Naive thymus-derived CD4-positive, alpha-beta T cell (primary cell): ENCODE measurements around the gene EDA2R. TPM values are rescaled to one million over a fixed set of nuclear protein-coding genes. Genes with fewer than 3 reads are reported as not detected.

Source experiments
- ATAC-seq: fragments of 150-1000 bp; cut with Tn5 transposase; 2 replicates; pipeline ENCODE4 v1.10.0; 2021; ENCODE audit warnings: mild to moderate bottlenecking, moderate library complexity
- CTCF ChIA-PET: fragments of 350-600 bp; sonication (Branson Sonifier 250); formaldehyde crosslinking; loops from one replicate; lab custom pipeline; 2021; ENCODE audit warnings: antibody characterized with exemption; lab: Charles Lee
- POLR2A ChIA-PET: fragments of 350-600 bp; sonication (Branson Sonifier 250); formaldehyde crosslinking; loops from one replicate; lab custom pipeline; 2021; ENCODE audit warnings: antibody characterized with exemption, inconsistent platforms; lab: Charles Lee
- DNase-seq, 9 donors: peaks; one replicate each; pipeline versions ENCODE4 v3.0.0 to v3.0.0-alpha.2; 2020 to 2022; ENCODE audit warnings: mixed read lengths in 1 of 9
- H3K27ac ChIP-seq: one replicate; pipeline ENCODE4 v1.7.0; 2013; ENCODE audit warnings: mild to moderate bottlenecking, low read depth, low read length, moderate library complexity
- H3K27me3 ChIP-seq, 2 donors: one replicate each; pipeline ENCODE4 v1.7.0; 2013; ENCODE audit warnings: low read length in 2 of 2, mild to moderate bottlenecking in 2 of 2, moderate library complexity in 2 of 2; ENCODE audit not compliant: control insufficient read depth in 2 of 2, insufficient read depth in 2 of 2
- H3K36me3 ChIP-seq, 3 experiments: 1 replicate in 2 of 3; 2 replicates in 1 of 3; pipeline ENCODE4 v1.7.0; 2013; ENCODE audit warnings: low read length in 3 of 3, mild to moderate bottlenecking in 3 of 3, moderate library complexity in 1 of 3; ENCODE audit not compliant: insufficient read depth in 3 of 3, control insufficient read depth in 2 of 3
- H3K4me1 ChIP-seq, 2 donors: one replicate each; pipeline ENCODE4 v1.7.0; 2013; ENCODE audit warnings: low read length in 2 of 2, mild to moderate bottlenecking in 2 of 2, moderate library complexity in 1 of 2; ENCODE audit not compliant: control insufficient read depth in 2 of 2, insufficient read depth in 2 of 2
- H3K4me3 ChIP-seq: 2 replicates; pipeline ENCODE4 v1.7.0; 2013; ENCODE audit warnings: mild to moderate bottlenecking, low read length
- H3K9me3 ChIP-seq, 3 experiments: 1 replicate in 2 of 3; 2 replicates in 1 of 3; pipeline ENCODE4 v1.7.0; 2013; ENCODE audit warnings: low read length in 3 of 3; ENCODE audit not compliant: control insufficient read depth in 2 of 3
- H3K27ac Mint-ChIP-seq, 9 donors: one replicate each; pipeline ENCODE4 v1.8.0; 2020 to 2022; ENCODE audit warnings: mixed read lengths in 9 of 9, mild to moderate bottlenecking in 8 of 9, moderate library complexity in 5 of 9, inconsistent platforms in 2 of 9
- H3K27me3 Mint-ChIP-seq, 5 donors: one replicate each; pipeline ENCODE4 v1.8.0; 2021 to 2022; ENCODE audit warnings: mixed read lengths in 5 of 5, mild to moderate bottlenecking in 1 of 5
- H3K36me3 Mint-ChIP-seq, 5 donors: one replicate each; pipeline ENCODE4 v1.8.0; 2020 to 2022; ENCODE audit warnings: mixed read lengths in 5 of 5, mild to moderate bottlenecking in 3 of 5, inconsistent platforms in 1 of 5
- H3K4me1 Mint-ChIP-seq, 7 donors: one replicate each; pipeline ENCODE4 v1.8.0; 2020 to 2022; ENCODE audit warnings: mixed read lengths in 7 of 7, mild to moderate bottlenecking in 3 of 7, inconsistent platforms in 1 of 7
- H3K4me3 Mint-ChIP-seq, 10 donors: one replicate each; pipeline ENCODE4 v1.8.0; 2020 to 2022; ENCODE audit warnings: mild to moderate bottlenecking in 10 of 10, mixed read lengths in 10 of 10, moderate library complexity in 6 of 10, inconsistent platforms in 2 of 10
- H3K9me3 Mint-ChIP-seq, 11 donors: one replicate each; pipeline ENCODE4 v1.8.0; 2020 to 2022; ENCODE audit warnings: mixed read lengths in 11 of 11, mild to moderate bottlenecking in 4 of 11, inconsistent platforms in 1 of 11, moderate library complexity in 1 of 11
- intact Hi-C, 2 donors: fragments of 100-400 bp; cut with micrococcal nuclease; formaldehyde crosslinking; loops; one replicate each; pipeline ENCODE4 v1.15.1; 2023
- polyA plus RNA-seq, 2 donors: library from polyadenylated mRNA; unstranded; fragments of 300-500 nt; fragmentation: Illumina TruSeq; gene quantifications; one replicate each; pipeline ENCODE4 v1.2.3, GENCODE V29; 2021
- total RNA-seq, 6 experiments: library from RNA in 5 of 6; stranded (reverse) in 5 of 6; gene quantifications; 1 replicate in 5 of 6; 2 replicates in 1 of 6; pipeline ENCODE4 v1.2.3 and lab custom pipeline; 2021 to 2026

Gene EDA2R
- total and polyA plus RNA-seq, 7 experiments from 2014 or later: 0.19 to 5.8 (median 0.60) TPM; not detected in 2

GRCh38 chrX:66579219-66579618 is 59.7 kb downstream of the EDA2R start:
- Mint-ChIP-seq H3K27ac (no peak overlapping the region), H3K9me3 (peaks cover 0 to 25% (median 9%) of the 10 kb centered on the region in 11 donors), H3K4me1 (no peaks in the 10 kb centered on the region), H3K27me3 (peaks cover 0 to 11% (median 5%) of the 10 kb centered on the region in 5 donors), H3K4me3 (no peak overlapping the region), H3K36me3 (no peaks in the 10 kb centered on the region)
- Histone ChIP-seq H3K4me1 (no peaks in the 10 kb centered on the region), H3K36me3 (no peaks in the 10 kb centered on the region), H3K27ac (no peak overlapping the region), H3K4me3 (no peak overlapping the region), H3K27me3 (no peaks in the 10 kb centered on the region), H3K9me3 (no peaks in the 10 kb centered on the region)
- ChIA-PET POLR2A (no interaction called here), CTCF (no interaction called here)
- intact Hi-C loops: no loop called here
- no peak for DNase-seq
- ATAC-seq: no peak

DNA sequence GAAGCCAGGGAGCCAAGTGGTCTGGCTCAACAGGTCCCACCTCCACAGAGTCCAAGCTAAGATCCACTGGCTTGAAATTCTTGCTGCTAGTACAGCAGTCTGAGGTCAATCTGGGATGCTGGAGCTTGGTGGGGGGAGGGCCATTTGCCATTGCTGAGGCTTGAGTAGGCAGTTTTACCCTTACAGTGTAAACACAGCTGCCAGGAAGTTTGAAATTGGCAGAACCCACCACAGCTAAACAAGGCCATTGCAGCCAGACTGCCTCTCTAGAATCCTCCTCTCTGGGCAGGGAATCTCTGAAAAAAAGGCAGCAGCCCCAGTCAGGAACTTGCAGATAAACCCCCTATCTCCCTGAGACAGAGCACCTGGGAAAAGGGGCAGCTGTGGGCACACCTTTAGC is 84.9 kb downstream of the EDA2R start:
- H3K27me3 ChIP-seq: no peaks in the 10 kb centered on the region
- Mint-ChIP-seq H3K27me3 (no peaks in the 10 kb centered on the region), H3K4me3 (no peak overlapping the region), H3K4me1 (no peaks in the 10 kb centered on the region), H3K27ac (no peak overlapping the region), H3K9me3 (peaks cover 0 to 7% (median 3%) of the 10 kb centered on the region in 11 donors), H3K36me3 (no peaks in the 10 kb centered on the region)
- H3K4me3 ChIP-seq: no peak overlapping the region
- no peaks in the 10 kb centered on the region for H3K4me1 ChIP-seq
- intact Hi-C loops: no loop called here
- no peak for ATAC-seq
- POLR2A ChIA-PET: no interaction called here
- H3K36me3 ChIP-seq: no peaks in the 10 kb centered on the region
- DNase-seq: no peak
- H3K9me3 ChIP-seq: no peaks in the 10 kb centered on the region
- CTCF ChIA-PET: no interaction called here
- no peak overlapping the region for H3K27ac ChIP-seq

DNA sequence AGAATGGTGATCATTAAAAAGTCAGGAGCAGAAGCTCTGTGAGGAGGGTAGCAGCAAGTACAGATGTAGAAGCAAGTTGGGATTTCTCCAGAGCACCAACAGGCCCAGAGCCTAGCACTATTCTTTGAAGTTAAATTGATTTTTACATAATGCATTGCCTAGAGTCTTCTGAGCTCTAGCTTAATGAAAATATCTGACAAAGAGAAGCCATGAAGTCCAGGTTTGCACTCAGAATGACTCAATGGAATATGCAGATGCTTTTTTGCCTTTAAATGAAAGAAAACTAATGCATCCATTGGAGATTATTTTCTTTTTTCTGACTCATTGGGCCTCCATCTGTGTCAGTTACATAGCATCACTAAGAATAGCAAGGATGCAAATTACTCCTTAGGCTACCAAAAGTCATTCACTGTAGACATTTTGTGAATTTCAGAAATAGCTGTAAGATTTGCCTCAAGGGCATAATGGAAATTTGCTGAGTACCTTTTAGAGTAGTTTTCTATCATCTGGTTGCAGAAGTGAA is 91.0 kb downstream of the EDA2R start:
- Mint-ChIP-seq H3K36me3 (no peaks in the 10 kb centered on the region), H3K4me1 (no peaks in the 10 kb centered on the region), H3K27ac (no peak overlapping the region), H3K9me3 (peaks cover 0 to 2% (median 0%) of the 10 kb centered on the region in 11 donors), H3K27me3 (no peaks in the 10 kb centered on the region), H3K4me3 (no peak overlapping the region)
- Histone ChIP-seq H3K9me3 (no peaks in the 10 kb centered on the region), H3K36me3 (no peaks in the 10 kb centered on the region), H3K27me3 (no peaks in the 10 kb centered on the region), H3K4me1 (no peaks in the 10 kb centered on the region), H3K4me3 (no peak overlapping the region), H3K27ac (no peak overlapping the region)
- intact Hi-C loops: no loop called here
- POLR2A ChIA-PET: no interaction called here
- CTCF ChIA-PET: no interaction called here
- DNase-seq: no peak
- no peak for ATAC-seq
